ENCODE data around the gene LCP1.

DNA sequence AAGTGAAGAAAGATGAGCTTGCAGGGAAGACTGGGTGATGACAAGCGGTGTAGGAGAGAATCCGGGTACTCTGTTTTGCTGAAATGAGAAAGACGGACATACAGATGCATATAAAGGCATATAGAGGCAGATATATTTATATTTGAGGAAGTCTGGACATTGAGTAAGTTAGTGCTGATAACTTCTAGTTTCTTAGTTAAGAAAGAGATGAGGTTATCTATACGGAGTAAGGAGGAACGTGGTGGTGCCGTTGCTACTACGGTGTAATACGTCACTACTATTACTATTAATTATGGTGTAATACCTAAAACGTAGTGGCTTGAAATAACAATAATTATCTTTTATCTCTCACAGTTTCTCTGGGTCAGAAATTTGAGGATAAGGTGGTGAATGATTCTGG, 67.4 kb downstream of the LCP1 start:
- no peak for TF ChIP-seq POLR2A (IDR thresholded peaks at IDR 0.05)
- TF ChIP-seq, protein P1, sequence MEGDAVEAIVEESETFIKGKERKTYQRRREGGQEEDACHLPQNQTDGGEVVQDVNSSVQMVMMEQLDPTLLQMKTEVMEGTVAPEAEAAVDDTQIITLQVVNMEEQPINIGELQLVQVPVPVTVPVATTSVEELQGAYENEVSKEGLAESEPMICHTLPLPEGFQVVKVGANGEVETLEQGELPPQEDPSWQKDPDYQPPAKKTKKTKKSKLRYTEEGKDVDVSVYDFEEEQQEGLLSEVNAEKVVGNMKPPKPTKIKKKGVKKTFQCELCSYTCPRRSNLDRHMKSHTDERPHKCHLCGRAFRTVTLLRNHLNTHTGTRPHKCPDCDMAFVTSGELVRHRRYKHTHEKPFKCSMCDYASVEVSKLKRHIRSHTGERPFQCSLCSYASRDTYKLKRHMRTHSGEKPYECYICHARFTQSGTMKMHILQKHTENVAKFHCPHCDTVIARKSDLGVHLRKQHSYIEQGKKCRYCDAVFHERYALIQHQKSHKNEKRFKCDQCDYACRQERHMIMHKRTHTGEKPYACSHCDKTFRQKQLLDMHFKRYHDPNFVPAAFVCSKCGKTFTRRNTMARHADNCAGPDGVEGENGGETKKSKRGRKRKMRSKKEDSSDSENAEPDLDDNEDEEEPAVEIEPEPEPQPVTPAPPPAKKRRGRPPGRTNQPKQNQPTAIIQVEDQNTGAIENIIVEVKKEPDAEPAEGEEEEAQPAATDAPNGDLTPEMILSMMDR (IDR thresholded peaks at IDR 0.05) = no peak

All from uterus (tissue), 2 donors.